BLaER1 (cell line): ENCODE data around the gene CPLANE1.
A peak's percentile ranks its signal among the peaks of the same experiment; 100 is the strongest.

Experiments used
- H3K27ac ChIP-seq: shearing (Covaris generic); formaldehyde crosslinking; 2 replicates; pipeline ENCODE4 v1.8.1; 2022
- H3K27me3 ChIP-seq: shearing (Covaris generic); formaldehyde crosslinking; 2 replicates; pipeline ENCODE4 v1.8.1; 2022
- H3K36me3 ChIP-seq: shearing (Covaris generic); formaldehyde crosslinking; 2 replicates; pipeline ENCODE4 v1.8.1; 2022
- H3K4me1 ChIP-seq: shearing (Covaris generic); formaldehyde crosslinking; 2 replicates; pipeline ENCODE4 v1.8.1; 2022
- H3K4me2 ChIP-seq: shearing (Covaris generic); formaldehyde crosslinking; 2 replicates; pipeline ENCODE4 v1.8.1; 2022
- H3K4me3 ChIP-seq: shearing (Covaris generic); formaldehyde crosslinking; 2 replicates; pipeline ENCODE4 v1.8.1; 2022
- H3K9ac ChIP-seq: shearing (Covaris generic); formaldehyde crosslinking; 2 replicates; pipeline ENCODE4 v1.8.1; 2022
- H3K9me3 ChIP-seq: shearing (Covaris generic); formaldehyde crosslinking; 2 replicates; pipeline ENCODE4 v1.8.1; 2022
- H4K20me1 ChIP-seq: shearing (Covaris generic); formaldehyde crosslinking; 2 replicates; pipeline ENCODE4 v1.8.1; 2022
- Cebpa-rat ChIP-seq: shearing (Covaris generic); IDR thresholded peaks from 2 replicates; pipeline ENCODE4 v1.8.1; 2022

Gene CPLANE1

DNA sequence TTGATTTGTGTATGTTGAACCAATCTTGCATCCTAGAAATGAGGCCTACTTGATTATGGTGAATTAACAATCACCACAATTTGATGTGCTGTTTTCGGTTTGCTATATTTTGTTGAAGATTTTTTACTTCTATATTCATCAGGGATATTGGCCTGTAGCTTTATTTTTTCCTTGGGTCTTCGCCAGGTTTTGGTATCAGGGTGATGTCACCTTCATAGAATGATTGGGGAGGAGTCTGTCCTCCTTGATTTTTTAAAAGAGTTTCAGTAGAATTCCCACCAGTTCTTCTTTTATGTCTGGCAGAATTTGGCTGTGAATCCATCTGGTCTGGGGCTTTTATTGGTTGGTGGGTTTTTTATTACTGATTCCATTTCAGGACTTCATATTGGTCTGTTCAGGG lies 115.2 kb downstream of the CPLANE1 start:
- no peak overlapping the region for H3K4me2 ChIP-seq
- no peaks in the 10 kb centered on the region for H3K27me3 ChIP-seq
- H3K9ac ChIP-seq, result no peak overlapping the region
- no peak for TF ChIP-seq Cebpa-rat
- peaks cover 47% of the 10 kb centered on the region for H3K36me3 ChIP-seq
- H3K4me1 ChIP-seq, result no peaks in the 10 kb centered on the region
- H3K4me3 ChIP-seq, result no peak overlapping the region
- peaks cover 32% of the 10 kb centered on the region for H3K9me3 ChIP-seq
- H4K20me1 ChIP-seq, result no peaks in the 10 kb centered on the region
- H3K27ac ChIP-seq, result no peak overlapping the region

GRCh38 chr5:37132646-37133045 lies 116.5 kb downstream of the CPLANE1 start:
- no peak overlapping the region for H3K9ac ChIP-seq
- no peak for TF ChIP-seq Cebpa-rat
- peaks cover 32% of the 10 kb centered on the region for H3K9me3 ChIP-seq

GRCh38 chr5:37121465-37121864 lies 127.7 kb downstream of the CPLANE1 start:
- Histone ChIP-seq H3K27ac (no peak overlapping the region), H3K4me2 (no peak overlapping the region), H3K4me1 (peaks cover 8% of the 10 kb centered on the region; the same call in 1 of the 2 replicates)

More at GRCh38 chr5:37132646-37133045, 116.5 kb downstream of the CPLANE1 start:
- H3K4me3 ChIP-seq, result no peak overlapping the region
- peaks cover 45% of the 10 kb centered on the region for H3K36me3 ChIP-seq
- no peaks in the 10 kb centered on the region for H3K4me1 ChIP-seq
- H3K27me3 ChIP-seq, result no peaks in the 10 kb centered on the region
- no peak overlapping the region for H3K4me2 ChIP-seq
- no peaks in the 10 kb centered on the region for H4K20me1 ChIP-seq
- H3K27ac ChIP-seq, result no peak overlapping the region

DNA sequence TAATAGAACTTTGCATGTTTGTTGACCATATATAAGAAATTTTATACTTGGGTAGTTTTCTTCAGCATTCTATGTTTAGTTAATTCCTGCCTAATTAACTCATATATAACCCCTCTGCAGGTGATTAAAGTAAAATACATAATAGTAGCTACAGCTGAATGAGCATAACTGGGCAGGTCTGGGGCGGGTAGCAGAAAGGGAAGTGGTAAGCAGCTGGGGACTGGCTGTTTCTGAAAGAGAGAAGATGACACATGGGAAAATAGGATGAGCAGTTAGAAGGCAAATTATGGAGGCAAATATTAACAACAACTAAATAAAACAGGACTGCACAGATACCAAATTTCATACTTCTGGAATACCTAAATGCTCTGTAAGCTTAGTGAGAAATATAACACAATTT lies 128.1 kb downstream of the CPLANE1 start:
- Histone ChIP-seq H3K4me2 (no peak overlapping the region), H3K4me1 (peaks cover 8% of the 10 kb centered on the region; the same call in 1 of the 2 replicates), H3K27ac (no peak overlapping the region), H3K9me3 (no peaks in the 10 kb centered on the region), H4K20me1 (no peaks in the 10 kb centered on the region), H3K27me3 (no peaks in the 10 kb centered on the region), H3K4me3 (no peak overlapping the region), H3K9ac (no peak overlapping the region), H3K36me3 (peaks cover 38% of the 10 kb centered on the region)
- no peak for TF ChIP-seq Cebpa-rat

More at GRCh38 chr5:37121465-37121864, 127.7 kb downstream of the CPLANE1 start:
- Histone ChIP-seq H3K9me3 (no peaks in the 10 kb centered on the region), H3K4me3 (no peak overlapping the region), H4K20me1 (no peaks in the 10 kb centered on the region), H3K36me3 (peaks cover 33% of the 10 kb centered on the region), H3K27me3 (no peaks in the 10 kb centered on the region), H3K9ac (no peak overlapping the region)
- TF ChIP-seq Cebpa-rat, result no peak

GRCh38 chr5:37120270-37120669 lies 128.9 kb downstream of the CPLANE1 start:
- Histone ChIP-seq H3K4me1 (peaks cover 8% of the 10 kb centered on the region; the same call in 1 of the 2 replicates), H3K4me2 (no peak overlapping the region), H3K9ac (no peak overlapping the region), H3K27me3 (no peaks in the 10 kb centered on the region), H4K20me1 (no peaks in the 10 kb centered on the region), H3K36me3 (peaks cover 40% of the 10 kb centered on the region), H3K27ac (no peak overlapping the region), H3K9me3 (no peaks in the 10 kb centered on the region), H3K4me3 (no peak overlapping the region)
- no peak for TF ChIP-seq Cebpa-rat

GRCh38 chr5:37116359-37116758 lies 132.8 kb downstream of the CPLANE1 start:
- H3K36me3 ChIP-seq, result peaks cover 61% of the 10 kb centered on the region

GRCh38 chr5:37112383-37112991 lies 136.7 kb downstream of the CPLANE1 start:
- Histone ChIP-seq H3K9me3 (peaks cover 21% of the 10 kb centered on the region), H3K9ac (no peak overlapping the region), H3K4me1 (peaks cover 16% of the 10 kb centered on the region), H3K27ac (no peak overlapping the region), H3K4me3 (no peak overlapping the region), H4K20me1 (no peaks in the 10 kb centered on the region), H3K4me2 (peak overlapping the region; percentile 64), H3K27me3 (no peaks in the 10 kb centered on the region), H3K36me3 (peaks cover 61% of the 10 kb centered on the region)
- TF ChIP-seq Cebpa-rat, result no peak

More at GRCh38 chr5:37116359-37116758, 132.8 kb downstream of the CPLANE1 start:
- Histone ChIP-seq H3K27ac (no peak overlapping the region), H3K27me3 (no peaks in the 10 kb centered on the region), H3K4me2 (no peak overlapping the region), H3K9me3 (peaks cover 21% of the 10 kb centered on the region), H3K9ac (no peak overlapping the region), H4K20me1 (no peaks in the 10 kb centered on the region), H3K4me1 (peaks cover 16% of the 10 kb centered on the region), H3K4me3 (no peak overlapping the region)
- no peak for TF ChIP-seq Cebpa-rat

DNA sequence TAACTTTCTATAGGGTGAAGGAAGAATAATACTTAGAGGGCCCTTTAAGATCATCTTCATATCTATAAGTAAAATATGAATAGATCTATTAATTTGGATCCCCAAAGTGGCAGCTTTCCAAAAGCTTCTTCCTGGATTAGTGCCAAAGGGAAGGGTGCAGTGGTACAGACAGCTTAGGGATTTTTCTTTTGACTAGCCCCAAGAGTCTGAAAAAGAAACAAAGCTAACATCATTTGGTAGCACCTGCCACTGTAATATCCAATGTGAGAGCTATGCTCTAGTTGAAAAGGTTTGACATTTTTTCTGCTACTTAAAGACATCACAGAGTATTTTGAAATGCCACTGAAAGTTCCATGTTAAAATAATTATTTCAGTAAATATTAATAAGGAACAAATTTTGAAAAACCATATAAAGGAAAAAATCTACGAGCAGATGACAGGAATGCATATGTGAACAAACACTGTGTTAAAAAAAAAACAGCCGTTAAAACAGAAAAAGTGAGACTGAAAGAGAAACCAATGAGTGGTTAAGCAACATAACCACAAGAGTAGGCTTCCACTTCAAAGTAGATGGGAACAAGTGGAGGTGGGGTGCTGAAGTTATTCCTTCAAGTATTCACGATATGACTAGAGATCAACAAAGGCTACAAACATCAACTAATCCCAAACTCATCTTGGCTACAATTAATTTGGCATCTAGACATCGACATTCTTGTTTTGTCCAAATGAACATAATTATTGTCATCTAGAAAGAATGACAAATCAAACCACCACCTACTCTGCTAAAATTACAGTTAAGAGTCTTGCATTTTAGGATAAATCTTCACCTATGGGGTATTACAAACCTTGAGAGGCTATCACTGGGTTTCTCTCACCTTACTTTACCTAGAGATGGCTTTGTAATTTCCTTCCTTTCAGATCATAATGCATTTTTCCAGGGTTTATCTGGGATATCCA lies 137.5 kb downstream of the CPLANE1 start:
- H3K4me2 ChIP-seq, result peak overlapping the region; percentile 64
- H3K27ac ChIP-seq, result peak overlapping the region; percentile 72

GRCh38 chr5:37110135-37110534 lies 139.0 kb downstream of the CPLANE1 start:
- peaks cover 16% of the 10 kb centered on the region for H3K4me1 ChIP-seq
- H3K4me2 ChIP-seq, result no peak overlapping the region
- no peak for TF ChIP-seq Cebpa-rat
- H3K9ac ChIP-seq, result no peak overlapping the region
- peaks cover 57% of the 10 kb centered on the region for H3K36me3 ChIP-seq
- no peaks in the 10 kb centered on the region for H4K20me1 ChIP-seq
- H3K4me3 ChIP-seq, result no peak overlapping the region
- no peak overlapping the region for H3K27ac ChIP-seq
- H3K9me3 ChIP-seq, result peaks cover 21% of the 10 kb centered on the region
- no peaks in the 10 kb centered on the region for H3K27me3 ChIP-seq

More for the DNA sequence above, 137.5 kb downstream of the CPLANE1 start:
- peak; percentile 26; the same call in 1 of the 2 replicates for TF ChIP-seq Cebpa-rat
- Histone ChIP-seq H3K9ac (no peak overlapping the region), H3K4me3 (0 out of 2 replicates have a peak overlapping the region, but pooled peaks have one; percentile 8), H3K9me3 (peaks cover 21% of the 10 kb centered on the region), H3K4me1 (peaks cover 16% of the 10 kb centered on the region), H4K20me1 (no peaks in the 10 kb centered on the region), H3K27me3 (no peaks in the 10 kb centered on the region), H3K36me3 (peaks cover 64% of the 10 kb centered on the region)

DNA sequence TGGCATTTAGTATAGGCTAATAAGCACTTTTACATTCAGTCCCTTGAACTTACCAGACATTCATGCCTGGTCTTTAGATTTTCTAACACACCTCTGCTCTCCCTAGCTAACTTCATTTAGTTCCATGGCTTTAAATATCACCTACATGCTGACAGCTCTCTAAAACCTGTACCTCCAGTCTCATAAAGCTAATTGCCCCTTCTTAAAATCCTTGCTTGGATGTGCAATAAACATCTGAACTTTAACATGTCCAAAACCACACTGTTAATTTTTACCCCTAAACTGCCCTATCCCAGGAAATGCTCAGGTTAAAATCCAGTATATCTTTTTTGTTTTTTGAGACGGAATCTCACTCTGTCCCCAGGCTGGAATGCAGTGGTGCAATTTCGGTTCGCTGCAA lies 139.8 kb downstream of the CPLANE1 start:
- H3K4me1 ChIP-seq, result peaks cover 16% of the 10 kb centered on the region
- H3K27ac ChIP-seq, result no peak overlapping the region
- H3K36me3 ChIP-seq, result peaks cover 57% of the 10 kb centered on the region
- H3K4me3 ChIP-seq, result no peak overlapping the region
- peaks cover 21% of the 10 kb centered on the region for H3K9me3 ChIP-seq
- no peak for TF ChIP-seq Cebpa-rat
- H3K9ac ChIP-seq, result no peak overlapping the region
- H3K4me2 ChIP-seq, result no peak overlapping the region
- no peaks in the 10 kb centered on the region for H3K27me3 ChIP-seq
- no peaks in the 10 kb centered on the region for H4K20me1 ChIP-seq
